PC-3 (cell line): ENCODE results near the gene TRIM43.
"Not testable (repeated sequence)": the region's sequence is repeated elsewhere in the genome, so short reads cannot be mapped to it uniquely, and the experiment has no call there.

Experiments used
- EZH2 ChIP-seq: fragments of 300-600 bp; sonication (generic); IDR thresholded peaks from one replicate; pipeline ENCODE4 v1.6.1; 2017; ENCODE audit warnings: antibody characterized with exemption, mild to moderate bottlenecking, low read length; ENCODE audit not compliant: unreplicated experiment
- EZH2phosphoT487 ChIP-seq: fragments of 300-600 bp; sonication (generic); IDR thresholded peaks from 2 replicates; pipeline ENCODE4 v1.6.1; 2018; ENCODE audit warnings: mild to moderate bottlenecking, antibody characterized with exemption, low read length, borderline replicate concordance
- TF ChIP-seq, protein P1 (sequence below): fragments of 300-600 bp; sonication (generic); conservative IDR thresholded peaks from 2 replicates; pipeline ENCODE4 v1.5.1; 2017; ENCODE audit warnings: antibody characterized with exemption, low read depth, mild to moderate bottlenecking, low read length

DNA sequence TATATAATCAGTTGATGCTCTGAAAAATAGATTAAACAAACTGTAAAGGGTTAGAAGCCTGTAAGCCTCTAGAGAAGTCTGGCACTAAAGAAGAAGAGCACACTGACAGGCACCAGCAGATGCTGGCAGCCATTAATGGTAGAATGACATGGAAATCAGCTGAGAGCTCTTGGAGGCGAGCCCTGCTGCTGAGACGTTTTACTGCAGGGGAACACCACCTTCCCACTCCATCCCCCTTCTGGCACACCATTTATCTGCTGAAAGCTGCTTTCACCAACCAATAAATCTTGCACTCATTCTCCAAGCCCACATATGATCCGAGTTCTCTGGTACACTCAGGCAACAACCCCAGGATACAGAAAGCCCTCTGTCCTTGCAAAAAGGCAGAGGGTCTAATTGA is 16.6 kb downstream of the TRIM43 start:
- TF ChIP-seq, protein P1, sequence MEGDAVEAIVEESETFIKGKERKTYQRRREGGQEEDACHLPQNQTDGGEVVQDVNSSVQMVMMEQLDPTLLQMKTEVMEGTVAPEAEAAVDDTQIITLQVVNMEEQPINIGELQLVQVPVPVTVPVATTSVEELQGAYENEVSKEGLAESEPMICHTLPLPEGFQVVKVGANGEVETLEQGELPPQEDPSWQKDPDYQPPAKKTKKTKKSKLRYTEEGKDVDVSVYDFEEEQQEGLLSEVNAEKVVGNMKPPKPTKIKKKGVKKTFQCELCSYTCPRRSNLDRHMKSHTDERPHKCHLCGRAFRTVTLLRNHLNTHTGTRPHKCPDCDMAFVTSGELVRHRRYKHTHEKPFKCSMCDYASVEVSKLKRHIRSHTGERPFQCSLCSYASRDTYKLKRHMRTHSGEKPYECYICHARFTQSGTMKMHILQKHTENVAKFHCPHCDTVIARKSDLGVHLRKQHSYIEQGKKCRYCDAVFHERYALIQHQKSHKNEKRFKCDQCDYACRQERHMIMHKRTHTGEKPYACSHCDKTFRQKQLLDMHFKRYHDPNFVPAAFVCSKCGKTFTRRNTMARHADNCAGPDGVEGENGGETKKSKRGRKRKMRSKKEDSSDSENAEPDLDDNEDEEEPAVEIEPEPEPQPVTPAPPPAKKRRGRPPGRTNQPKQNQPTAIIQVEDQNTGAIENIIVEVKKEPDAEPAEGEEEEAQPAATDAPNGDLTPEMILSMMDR, result not testable (repeated sequence)
- TF ChIP-seq EZH2phosphoT487, EZH2: not testable (repeated sequence)
